M059J (cell line): Measurements from ENCODE around the gene MTNR1A. TPM values are rescaled to one million over a fixed set of nuclear protein-coding genes. Genes with fewer than 3 reads are reported as not detected.

ENCODE experiments used
- DNase-seq: peaks from one replicate; pipeline ENCODE4 v3.0.0-alpha.2; 2012; ENCODE audit warnings: low read depth
- total RNA-seq: library from RNA; depleted of rRNA; stranded (reverse); fragments of >200 nt; shearing (Covaris generic); gene quantifications from 2 replicates; pipeline ENCODE4 v1.2.3, GENCODE V29; 2014; rRNA removed

MTNR1A gene
- not detected in 2 replicates for total RNA-seq

DNA sequence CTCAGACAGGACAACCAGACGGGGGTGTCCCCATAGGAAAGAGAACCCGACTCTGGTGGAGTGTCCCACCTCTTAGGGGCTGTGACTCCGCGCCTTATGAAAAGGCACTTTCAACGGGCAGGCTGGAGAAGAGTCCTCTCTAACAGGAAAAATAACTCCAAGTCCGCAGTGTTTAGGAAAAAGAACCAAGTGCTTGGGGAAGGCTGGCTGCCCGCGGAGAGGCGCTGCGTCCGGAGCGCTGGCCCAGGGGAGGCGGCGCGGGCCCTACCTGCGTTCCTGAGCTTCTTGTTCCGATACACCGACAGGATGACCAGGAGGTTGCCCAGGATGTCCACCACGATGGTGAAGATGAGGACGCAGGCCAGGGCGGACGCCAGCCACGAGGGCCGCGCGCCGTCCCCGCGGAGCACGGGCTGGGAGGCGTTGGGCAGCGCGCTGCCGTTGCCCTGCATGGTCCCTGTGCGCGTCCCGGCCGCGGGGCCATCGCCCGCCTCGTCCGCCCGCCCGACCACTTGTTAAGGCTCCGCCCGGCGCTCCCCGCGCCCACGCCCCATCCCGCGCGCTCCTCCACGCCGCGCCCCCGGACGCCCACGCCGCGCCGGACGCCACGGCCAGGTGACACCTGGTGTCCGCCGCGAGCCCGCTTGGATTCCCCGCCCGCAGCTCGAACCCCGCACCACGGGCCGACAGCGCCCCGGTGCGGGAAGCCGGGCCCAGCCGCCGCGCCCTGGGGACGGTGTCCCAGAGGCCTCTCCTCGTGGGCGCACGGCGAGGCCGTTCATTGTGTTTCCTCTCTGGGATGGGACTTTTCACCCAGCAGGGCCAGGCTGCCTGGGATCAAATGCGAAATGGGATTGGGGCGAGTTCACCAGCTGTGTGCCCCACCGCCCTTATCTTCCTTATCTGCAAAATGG is at the start of gene MTNR1A:
Gene MTNR1A (minus strand): TSS at position 654 of the 914 bp plus-strand sequence. CDS start 202 bp downstream, at position 452.
- no peak for DNase-seq

DNA sequence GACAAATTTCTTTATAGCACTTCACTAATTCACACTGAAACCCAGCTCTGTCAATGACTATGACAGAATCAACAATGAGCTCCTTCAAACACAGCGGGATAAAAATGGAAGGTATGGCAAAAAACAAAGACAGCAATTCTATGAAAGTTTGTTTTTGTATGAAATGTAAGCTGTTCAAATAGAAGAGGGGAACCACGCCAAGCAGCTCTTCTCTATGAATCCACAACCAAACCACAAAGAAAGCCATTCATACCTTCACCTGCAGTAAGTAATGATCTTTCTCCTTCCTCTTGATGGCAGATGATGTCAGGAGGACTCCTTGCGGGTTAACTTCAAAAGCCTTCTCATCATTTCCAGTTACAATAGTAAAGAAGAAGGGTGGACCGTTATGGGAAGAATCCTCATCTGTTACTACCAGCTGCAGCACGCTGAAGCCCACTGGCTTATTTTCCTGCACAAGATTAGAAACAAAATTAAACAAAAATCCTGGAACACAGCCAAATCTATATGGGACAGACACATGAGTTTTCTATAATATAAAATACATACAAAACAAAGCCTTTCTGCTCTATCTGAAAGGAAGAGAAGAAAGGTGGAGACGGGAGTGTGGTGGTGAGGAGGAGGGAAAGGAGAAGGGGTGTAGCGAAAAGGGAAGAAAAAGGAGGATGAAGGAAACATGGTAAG is 48.9 kb upstream of the MTNR1A start:
- no peak for DNase-seq

DNA sequence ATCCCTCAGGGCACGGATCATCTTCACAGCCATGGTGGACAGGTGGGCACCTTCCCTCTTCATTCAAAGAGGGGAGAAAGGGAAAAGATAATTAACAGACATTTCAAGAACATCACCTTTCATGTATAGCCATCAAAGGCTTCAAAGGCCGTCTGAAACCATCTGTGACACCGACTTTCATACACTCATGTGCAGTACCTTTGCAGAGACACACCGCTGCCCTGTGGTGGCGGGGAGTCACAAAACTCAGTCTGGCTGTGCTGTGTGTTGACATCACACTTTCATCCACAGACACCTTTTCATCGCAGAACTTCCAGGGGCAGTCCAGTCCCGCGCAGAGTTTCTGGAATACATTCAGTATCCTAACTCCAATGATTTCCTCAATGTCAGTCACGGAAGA is 47.6 kb upstream of the MTNR1A start:
- no peak for DNase-seq

DNA sequence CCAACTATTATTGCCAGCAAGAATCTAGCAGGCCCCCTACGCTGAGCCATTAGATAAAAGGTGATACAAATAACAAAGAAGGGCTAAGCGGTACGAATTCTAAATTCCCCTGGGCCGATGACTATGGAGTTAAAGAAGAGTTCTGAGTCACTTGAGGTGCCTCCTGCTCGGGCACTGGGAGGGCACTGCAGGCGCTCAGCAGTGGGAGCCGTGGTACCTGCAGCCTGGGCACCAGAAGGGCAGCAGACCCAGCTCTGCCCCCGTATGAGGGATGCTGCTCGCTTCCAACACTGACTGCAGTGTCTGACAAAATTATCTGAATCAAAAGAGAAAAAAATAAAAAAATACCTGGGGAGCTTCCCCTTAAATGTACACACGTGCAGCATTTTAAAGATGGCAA is 44.1 kb upstream of the MTNR1A start:
- DNase-seq = no peak

DNA sequence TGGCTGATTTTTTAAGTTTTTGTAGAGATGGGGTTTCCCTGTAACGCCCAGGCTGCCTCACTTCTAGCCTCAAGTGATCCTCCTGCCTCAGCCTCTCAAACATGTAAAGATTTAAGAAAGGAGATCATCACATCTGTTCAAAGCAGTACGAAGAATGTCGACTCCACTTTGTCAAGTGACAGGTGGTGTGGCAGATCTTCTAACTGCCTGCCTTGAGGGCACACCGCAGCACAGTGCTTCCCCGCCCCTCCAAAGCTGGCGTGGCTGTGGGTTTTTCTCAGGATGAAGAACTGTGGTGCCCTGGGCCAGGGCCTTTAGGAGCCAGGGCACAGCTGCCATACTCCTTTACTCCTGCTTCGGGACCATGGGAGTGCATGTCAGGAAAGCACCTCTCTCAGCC is 43.3 kb upstream of the MTNR1A start:
- DNase-seq = no peak

DNA sequence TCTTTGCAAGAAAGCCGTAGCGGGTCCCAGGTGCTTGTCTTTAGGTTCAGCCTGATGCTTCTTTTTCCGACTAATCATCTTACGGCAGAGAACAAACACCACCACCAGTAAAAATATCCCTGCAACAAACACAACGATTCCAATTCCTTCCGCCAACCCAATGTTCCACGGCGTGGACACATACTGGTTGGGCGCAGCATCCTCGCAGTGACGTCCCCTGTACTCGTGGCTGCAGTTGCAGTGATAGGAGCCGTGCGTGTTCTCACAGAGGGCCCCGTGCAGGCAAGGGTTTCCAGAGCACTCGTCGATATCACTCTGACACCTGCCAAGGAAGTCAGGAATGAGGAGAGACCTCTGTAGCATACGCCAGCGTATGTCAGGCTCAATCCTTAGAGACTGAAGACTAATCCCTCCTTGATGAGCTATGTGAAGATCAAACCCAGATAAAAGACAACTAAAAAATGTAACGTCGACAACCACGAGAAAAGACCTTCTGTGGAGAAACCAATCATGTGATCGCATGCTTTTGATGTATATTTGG is 41.6 kb upstream of the MTNR1A start:
- DNase-seq = no peak

DNA sequence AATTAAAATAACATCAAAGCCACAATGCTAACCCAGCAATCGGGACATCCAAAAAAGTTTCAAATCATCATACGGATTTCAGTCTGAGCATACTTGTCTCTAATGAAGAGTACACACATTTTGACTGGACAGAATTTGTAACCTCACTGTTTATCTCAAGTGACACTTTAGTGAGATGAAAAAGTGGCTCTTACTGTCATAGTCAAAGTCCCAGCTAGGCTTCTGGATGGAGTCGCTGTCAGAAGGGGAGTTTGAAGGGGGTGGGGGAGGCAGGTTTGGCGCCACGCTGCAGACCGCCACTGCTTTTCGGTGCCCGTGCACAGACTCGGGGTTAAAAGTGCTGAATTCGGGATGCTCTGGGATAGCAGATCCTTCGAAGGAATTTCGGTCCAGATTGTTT is 41.0 kb upstream of the MTNR1A start:
- DNase-seq = no peak

DNA sequence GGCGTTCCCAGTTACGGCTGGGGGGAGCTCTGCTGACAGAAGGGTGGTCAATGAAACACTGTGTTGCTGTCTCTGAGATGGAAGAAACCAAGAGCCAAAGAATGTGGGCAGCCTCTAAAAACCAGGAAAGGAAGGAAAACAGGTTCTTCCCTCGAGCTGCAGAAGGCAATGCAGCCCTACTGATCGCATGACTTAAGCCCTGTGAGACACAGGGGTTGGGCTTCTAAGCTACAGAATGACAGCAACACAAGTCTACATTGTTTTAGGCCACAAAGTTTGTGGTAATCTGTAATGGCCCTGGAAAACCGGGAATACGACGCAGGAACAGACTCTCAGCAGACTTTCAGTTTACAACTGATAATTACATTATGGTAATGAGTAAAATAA is 38.2 kb upstream of the MTNR1A start:
- no peak for DNase-seq

DNA sequence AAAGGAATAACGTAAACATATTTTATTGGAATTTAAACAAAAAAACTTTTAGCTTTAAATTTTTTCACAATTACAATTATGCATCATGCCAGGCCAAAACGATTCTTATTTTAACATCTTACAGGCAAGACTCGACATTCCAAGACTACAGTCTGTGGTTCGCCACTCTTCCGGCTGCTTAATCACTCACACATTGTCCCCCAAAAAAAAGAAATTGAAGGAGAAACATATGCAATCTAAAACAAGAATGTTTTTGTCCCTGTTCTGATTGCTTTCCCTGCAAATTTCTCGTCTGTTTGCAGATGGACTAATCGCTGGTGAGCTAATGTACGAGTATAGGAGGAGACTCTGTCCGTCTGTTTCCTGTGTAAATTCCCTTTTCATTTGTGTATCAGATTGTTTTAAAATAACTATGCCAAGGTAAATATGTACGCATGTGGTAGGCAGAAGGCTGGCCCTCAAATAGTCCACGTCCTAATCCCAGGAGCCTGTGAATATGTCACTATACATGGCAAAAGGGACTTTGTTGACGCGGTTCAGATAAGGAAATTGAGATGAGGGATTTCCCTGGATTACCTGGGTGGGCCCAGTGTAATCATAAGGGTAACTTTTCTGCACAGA is 37.7 kb upstream of the MTNR1A start:
- no peak for DNase-seq

DNA sequence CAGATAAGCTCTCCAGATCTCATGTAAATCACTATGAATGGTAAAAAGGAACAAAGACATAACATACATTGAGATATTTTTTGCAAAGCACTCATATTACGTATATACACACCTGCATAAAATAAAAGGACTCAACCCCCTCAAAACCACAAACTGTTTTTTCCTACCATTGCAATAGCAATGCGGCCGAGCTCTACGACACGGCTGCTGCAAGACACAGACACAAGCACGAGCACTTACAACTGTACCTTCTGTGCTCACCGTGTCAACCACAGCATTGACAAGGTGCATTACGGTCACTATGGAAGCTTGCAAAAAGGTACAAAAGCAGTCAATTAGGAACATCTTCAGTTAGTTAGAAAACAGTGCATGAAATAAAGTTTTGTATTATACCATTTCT is 37.1 kb upstream of the MTNR1A start:
- no peak for DNase-seq

DNA sequence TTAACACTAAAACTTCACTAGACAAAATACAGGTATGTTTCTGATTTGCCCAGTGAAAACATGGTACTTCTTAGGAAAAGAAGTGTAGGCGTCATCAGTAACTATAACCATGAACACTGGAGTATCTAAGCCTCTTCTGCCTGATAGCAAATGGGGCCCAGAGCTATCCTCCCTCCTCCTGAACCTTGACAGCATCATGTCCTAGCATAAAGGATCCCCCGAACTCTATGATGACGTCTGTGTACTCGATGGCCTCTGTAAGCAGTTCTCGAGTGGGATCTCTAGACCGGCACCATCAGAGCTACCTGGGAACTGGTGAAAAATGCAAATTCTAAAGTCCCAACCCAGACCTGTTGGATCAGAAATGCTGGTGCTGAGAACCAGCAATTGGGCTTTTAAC is 36.3 kb upstream of the MTNR1A start:
- no peak for DNase-seq

DNA sequence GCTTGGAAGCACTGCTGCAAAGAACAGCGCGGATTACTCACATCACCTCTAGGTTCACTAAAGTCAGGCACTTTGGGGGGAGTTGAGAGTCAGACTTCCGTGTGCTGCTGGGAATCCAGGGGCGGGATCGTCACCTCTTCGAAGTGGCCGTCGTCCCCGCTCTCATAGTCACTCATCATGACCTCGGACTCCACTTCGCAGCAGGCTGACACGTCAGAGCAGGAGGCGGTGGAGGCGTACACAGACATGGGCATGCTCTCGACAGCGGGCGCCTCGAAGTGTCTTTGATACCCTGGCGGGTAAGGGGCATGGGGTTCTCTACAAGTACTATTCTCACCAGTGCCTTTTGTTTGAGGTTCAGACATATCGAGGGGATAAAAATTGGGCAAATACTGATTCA is 33.1 kb upstream of the MTNR1A start:
- no peak for DNase-seq

DNA sequence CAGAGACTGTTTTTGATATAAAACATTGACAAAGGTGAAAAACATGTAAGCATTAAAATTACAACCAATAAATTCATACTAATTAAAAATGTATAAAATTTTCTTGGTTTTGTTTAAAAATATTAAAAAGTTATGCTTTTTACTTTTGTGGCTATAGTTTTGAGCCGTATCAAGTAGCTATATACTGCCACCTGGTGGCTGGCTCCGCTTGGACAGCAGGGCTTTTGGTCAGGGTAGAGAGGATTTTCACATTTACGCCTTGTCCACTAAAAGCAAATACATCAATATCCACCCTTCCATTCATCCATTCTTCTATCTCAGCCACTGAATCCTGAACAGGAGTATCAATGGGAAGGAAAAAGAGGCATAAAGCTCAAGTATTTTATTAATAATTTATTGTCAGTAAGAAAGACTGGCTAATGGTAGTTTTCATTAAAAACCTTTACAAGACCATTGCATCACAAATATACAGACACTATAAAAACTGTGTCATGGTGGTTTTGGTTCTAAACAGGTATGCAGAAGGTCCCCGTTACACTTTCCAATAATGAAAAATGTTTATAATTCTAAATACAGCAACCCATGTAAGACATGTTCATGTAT is 32.1 kb upstream of the MTNR1A start:
- DNase-seq = peak; percentile 35

DNA sequence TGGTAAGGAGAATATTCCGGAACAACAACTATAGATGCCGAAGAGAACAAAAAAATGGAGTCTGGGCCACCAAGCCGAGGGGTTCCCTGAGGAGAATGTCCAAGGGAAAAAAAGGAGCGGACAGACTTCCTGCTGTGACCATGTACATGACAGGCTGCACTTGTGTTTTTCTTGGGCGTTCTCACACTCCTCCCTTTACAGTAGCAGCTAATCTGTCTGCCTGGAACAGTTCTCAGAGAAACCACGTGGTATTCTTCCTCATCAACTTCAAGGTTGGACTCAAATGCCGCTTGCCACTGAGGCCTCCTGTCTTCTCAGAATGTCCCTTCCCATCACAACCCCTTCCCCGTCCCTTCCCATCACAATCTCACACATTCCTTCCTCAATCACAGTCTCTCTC is 30.8 kb upstream of the MTNR1A start:
- DNase-seq = no peak

DNA sequence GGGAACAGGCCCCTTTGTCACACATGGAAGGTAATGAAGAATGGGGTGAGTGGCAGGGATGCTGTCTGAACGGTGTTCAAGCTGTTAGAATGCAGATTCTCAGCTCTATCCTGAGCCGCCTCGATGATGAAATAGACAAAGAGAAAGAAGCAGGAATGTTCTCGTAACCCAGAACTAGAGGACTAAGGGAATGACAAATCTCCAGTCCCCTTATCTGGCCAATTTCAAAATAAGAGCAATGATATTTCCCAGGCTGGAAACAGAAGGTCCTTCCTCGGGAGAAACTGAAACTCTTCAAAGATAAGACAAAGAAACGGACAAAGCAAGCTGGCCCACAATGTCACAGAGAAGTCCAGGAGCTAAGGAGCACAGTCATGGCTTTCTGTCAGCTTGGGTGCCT is 29.5 kb upstream of the MTNR1A start:
- no peak for DNase-seq

DNA sequence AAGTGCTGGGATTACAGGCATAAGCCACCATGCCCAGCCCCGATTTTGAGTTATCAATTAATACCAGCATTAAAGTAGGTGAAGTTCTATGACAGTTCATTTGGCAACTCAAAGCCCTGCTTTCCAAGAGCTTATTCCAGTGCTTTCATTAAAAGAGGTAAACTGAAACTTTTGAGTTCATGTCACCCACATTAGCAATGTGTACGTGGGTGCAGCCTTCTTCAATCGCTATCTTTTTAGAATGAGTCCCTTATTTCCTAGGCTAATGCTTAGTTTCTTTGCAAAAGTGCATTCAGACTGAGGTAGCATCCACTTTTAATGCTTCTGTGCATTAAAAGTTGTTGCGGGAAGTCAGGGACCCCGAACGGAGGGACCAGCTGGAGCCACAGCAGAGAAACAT is 26.1 kb upstream of the MTNR1A start:
- no peak for DNase-seq

DNA sequence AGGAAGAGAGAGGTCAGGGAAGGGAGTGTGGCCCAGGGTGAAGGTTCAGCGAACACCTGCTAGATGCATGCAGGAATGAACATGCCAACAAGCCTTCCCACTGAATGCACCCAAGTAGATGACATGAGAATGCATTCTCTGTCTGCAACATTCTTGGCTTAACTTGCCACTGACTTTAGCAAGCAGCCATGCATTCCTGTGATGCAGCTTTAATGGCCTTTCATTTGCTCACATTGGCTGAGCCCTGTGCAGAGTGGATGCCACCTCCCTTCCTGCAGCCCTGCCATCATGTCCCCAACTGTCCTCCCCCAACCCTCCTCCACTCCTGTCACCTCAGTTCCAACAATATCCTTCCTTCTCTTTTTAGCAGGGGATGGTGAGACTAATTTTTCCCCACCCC is 25.3 kb upstream of the MTNR1A start:
- DNase-seq = no peak

DNA sequence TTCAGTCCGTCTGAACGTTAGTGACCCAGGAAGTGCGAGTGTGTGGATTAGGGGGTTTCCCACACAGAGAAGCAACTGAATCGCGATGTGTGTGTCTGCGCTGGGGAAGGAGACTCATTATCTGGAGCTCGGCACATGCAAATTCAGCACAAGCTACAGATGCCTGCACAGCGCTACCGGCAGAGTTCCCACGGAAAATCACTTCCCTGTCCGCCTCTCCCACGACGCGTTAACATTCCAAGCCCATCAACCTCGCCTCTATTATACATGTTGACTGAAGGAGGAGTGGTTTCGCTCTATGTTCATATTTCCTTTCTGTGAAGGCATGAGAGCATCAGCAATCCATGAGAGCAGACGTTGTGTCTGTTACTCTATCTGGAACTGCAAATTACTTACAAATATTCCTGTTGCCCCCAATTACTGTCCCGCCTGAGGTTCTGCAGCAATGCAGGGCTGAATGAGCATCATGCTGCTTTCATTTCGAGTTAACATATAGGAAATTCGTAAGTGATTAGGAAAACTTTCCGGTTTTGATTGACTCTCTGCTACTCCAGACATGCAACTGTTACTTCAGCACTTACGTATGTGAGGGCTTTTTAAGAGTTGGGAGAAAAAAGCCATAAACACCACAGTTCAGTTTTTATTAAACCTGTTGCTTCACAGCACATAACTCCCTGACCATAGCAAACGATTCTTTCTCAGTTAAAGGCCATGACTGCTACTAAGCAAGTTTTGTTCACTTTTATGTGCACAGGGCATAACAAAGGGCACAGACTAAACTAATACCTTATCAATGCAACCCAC is 15.0 kb upstream of the MTNR1A start:
- peak; percentile 45 for DNase-seq

DNA sequence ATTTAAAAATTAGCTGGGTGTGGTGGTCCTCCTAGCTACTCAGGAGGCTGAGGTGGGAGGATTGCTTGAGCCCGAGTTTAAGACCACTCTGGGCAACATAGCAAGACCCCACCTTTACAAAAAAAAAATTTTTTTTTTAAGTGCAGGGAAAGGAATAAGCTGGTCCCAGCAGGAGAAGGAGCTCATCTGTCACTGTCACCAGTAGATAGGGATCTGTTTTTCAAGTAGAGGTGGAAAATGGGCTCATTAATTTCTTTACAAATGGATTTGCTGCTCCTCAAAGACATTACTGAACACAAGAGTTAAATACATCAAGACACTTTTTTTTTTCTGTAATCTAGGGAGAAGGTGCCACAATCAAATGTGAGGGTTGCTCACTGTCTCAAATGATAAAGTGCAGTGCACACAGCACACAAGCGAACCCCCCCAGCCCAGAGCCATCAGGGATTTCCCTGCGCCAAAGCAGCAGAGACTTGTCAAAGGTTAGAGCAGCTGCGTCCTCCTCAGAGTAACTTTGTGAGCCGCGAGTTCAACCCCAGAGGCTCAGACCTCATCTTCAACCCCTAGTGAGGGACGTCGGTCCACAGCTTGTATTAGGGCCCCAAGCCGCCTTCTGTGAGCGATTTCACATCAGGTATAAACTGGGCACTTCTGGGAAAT is 14.3 kb upstream of the MTNR1A start:
- no peak for DNase-seq

DNA sequence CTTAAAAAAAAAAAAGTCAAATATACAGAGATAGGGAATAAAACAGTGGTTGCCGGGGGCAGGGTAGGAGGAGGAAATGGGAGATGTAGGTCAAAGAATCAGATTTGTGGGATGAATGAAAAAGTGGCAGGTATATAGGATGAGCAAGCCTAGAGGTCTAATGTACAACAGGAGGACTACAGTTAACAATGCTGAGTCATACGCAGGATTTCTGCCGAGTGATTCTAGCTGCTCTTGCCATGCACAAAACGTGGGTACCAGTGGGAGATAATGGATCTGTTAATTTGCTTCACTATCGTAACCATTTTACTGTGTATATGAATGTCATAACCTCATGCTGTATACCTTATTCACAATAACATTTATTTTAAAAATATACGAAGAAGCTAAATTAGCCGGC is 10.7 kb upstream of the MTNR1A start:
- no peak for DNase-seq

DNA sequence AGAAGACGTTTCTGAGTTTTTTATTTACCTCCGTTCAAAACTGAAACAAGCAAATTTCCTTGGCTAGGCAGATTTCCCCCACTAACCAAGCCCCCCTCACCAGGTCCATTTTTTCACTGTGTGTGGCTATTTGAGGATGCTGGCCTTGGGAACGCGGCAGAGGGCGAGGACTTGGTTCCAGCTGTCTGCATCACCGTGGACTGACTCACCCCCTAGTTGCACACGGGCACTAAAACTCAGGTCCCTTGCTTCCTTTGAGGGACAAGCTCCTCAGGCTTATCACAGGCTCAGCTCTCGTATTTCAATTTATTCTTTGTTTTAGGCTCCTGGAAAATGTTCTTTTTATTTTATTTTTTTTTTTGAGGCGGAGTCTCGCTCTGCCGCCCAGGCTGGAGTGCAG is 8.4 kb upstream of the MTNR1A start:
- peak; percentile 20 for DNase-seq
